HepG2 (cell line): ENCODE results near the gene TMEM134. TPM values are rescaled to one million over a fixed set of nuclear protein-coding genes. Genes with fewer than 3 reads are reported as not detected.

ENCODE experiments used
- ARID4A ChIP-seq: sonication (generic); formaldehyde crosslinking; IDR thresholded peaks from 2 replicates; pipeline ENCODE4 v1.5.0; 2020; ENCODE audit warnings: mild to moderate bottlenecking, missing genetic modification reagents, borderline replicate concordance
- ATF7-NPFF ChIP-seq: sonication (generic); formaldehyde crosslinking; IDR thresholded peaks from 2 replicates; pipeline ENCODE4 v1.8.1; 2023; ENCODE audit warnings: mild to moderate bottlenecking, low read depth, missing genetic modification reagents, moderate library complexity
- FOSL1 ChIP-seq: sonication (generic); formaldehyde crosslinking; IDR thresholded peaks from 2 replicates; pipeline ENCODE4 v1.9.0; 2021; ENCODE audit warnings: missing genetic modification reagents, borderline replicate concordance
- FOXC1 ChIP-seq: sonication (generic); formaldehyde crosslinking; IDR thresholded peaks from 2 replicates; pipeline ENCODE4 v1.8.0; 2022; ENCODE audit warnings: mild to moderate bottlenecking, missing genetic modification reagents, borderline replicate concordance
- GZF1 ChIP-seq: sonication (generic); formaldehyde crosslinking; IDR thresholded peaks from 2 replicates; pipeline ENCODE4 v1.5.1; 2020; ENCODE audit warnings: mild to moderate bottlenecking, missing genetic modification reagents
- HNF4A ChIP-seq: sonication (generic); formaldehyde crosslinking; IDR thresholded peaks from 2 replicates; pipeline ENCODE4 v1.4.0; 2020; ENCODE audit warnings: missing genetic modification reagents
- KAT2B ChIP-seq: fragments of 150-350 bp; IDR thresholded peaks from 2 replicates; pipeline ENCODE4 v1.6.1; 2014; ENCODE audit warnings: low read depth, low read length, borderline replicate concordance
- MTF1 ChIP-seq: sonication (generic); formaldehyde crosslinking; IDR thresholded peaks from 2 replicates; pipeline ENCODE4 v1.5.0; 2020; ENCODE audit warnings: missing genetic modification reagents
- NFIB ChIP-seq: sonication (generic); formaldehyde crosslinking; IDR thresholded peaks from 2 replicates; pipeline ENCODE4 v1.9.0; 2021; ENCODE audit warnings: missing genetic modification reagents, mild to moderate bottlenecking, borderline replicate concordance
- PAXIP1 ChIP-seq: sonication (generic); formaldehyde crosslinking; conservative IDR thresholded peaks from 2 replicates; pipeline ENCODE4 v1.4.0; 2020; ENCODE audit warnings: mild to moderate bottlenecking, missing genetic modification reagents, moderate library complexity
- RAD21 ChIP-seq: fragments of 450-650 bp; formaldehyde crosslinking; IDR thresholded peaks from 2 replicates; pipeline ENCODE4 v1.5.0; 2020; ENCODE audit warnings: mild to moderate bottlenecking
- RFXANK ChIP-seq: IDR thresholded peaks from 2 replicates; pipeline ENCODE4 v1.6.1; 2016
- SMC3 ChIP-seq: IDR thresholded peaks from 2 replicates; pipeline ENCODE4 v1.6.1; 2011; ENCODE audit warnings: low read length, improper control_type of control experiment
- ZNF207 ChIP-seq: fragments of 450-650 bp; IDR thresholded peaks from 2 replicates; pipeline ENCODE4 v1.6.1; 2016; ENCODE audit warnings: antibody characterized with exemption, borderline replicate concordance
- ZNF230 ChIP-seq: sonication (generic); formaldehyde crosslinking; IDR thresholded peaks from 2 replicates; pipeline ENCODE4 v1.4.0; 2020; ENCODE audit warnings: mild to moderate bottlenecking, missing genetic modification reagents
- ZNF343 ChIP-seq: sonication (generic); formaldehyde crosslinking; IDR thresholded peaks from 2 replicates; pipeline ENCODE4 v1.4.0; 2020; ENCODE audit warnings: mild to moderate bottlenecking, missing genetic modification reagents
- ZNF432 ChIP-seq: sonication (generic); formaldehyde crosslinking; IDR thresholded peaks from 2 replicates; pipeline ENCODE4 v1.5.0; 2020; ENCODE audit warnings: missing genetic modification reagents, mild to moderate bottlenecking, borderline replicate concordance
- ZNF501 ChIP-seq: sonication (generic); formaldehyde crosslinking; IDR thresholded peaks from 2 replicates; pipeline ENCODE4 v1.5.1; 2020; ENCODE audit warnings: mild to moderate bottlenecking, moderate library complexity, missing genetic modification reagents
- ZNF503 ChIP-seq: sonication (generic); formaldehyde crosslinking; IDR thresholded peaks from 2 replicates; pipeline ENCODE4 v1.4.0; 2020; ENCODE audit warnings: missing genetic modification reagents
- ZNF572 ChIP-seq: sonication (generic); formaldehyde crosslinking; IDR thresholded peaks from 2 replicates; pipeline ENCODE4 v1.5.1; 2020; ENCODE audit warnings: mild to moderate bottlenecking, missing genetic modification reagents
- ZSCAN25 ChIP-seq: sonication (generic); formaldehyde crosslinking; IDR thresholded peaks from 2 replicates; pipeline ENCODE4 v1.8.0; 2022; ENCODE audit warnings: mild to moderate bottlenecking, missing genetic modification reagents
- polyA plus RNA-seq, 8 experiments: library from polyadenylated mRNA; depleted of rRNA in 3 of 8; stranded (reverse) in 7 of 8; unstranded in 1 of 8; fragments of >200 nt; fragmentation: Illumina TruSeq in 4 of 8; extraction: Trizol in 4 of 8; gene quantifications; 2 replicates each; pipeline versions ENCODE4 v1.2.1 to v1.2.3, GENCODE V29; 2011 to 2016; ENCODE audit warnings: low read depth in 4 of 8, missing spikeins in 1 of 8, mixed read lengths in 1 of 8; ENCODE audit not compliant: insufficient read depth in 1 of 8
- total RNA-seq, 5 experiments: library from RNA; depleted of rRNA; stranded (reverse); fragments of >200 nt; fragmentation: Illumina TruSeq; extraction: Trizol; gene quantifications; 2 replicates each; pipeline ENCODE4 v1.2.3, GENCODE V29; 2016; ENCODE audit warnings: low read depth in 1 of 5

The TMEM134 gene
- total and polyA plus RNA-seq, 2 of the 13 experiments (the other 11 are each of a cell fraction or from before 2014, with no cell fraction given): 6.9 to 26.9 TPM

GRCh38 chr11:67508486-67509121 lies 39.6 kb upstream of the TMEM134 start (continued):
- TF ChIP-seq NFIB (CRISPR knock-in tag) (no peak), ZNF207 (no peak), ARID4A (peak; percentile 93; the same call in 1 of the 2 replicates), ZNF572 (CRISPR knock-in tag) (0 out of 2 replicates have a peak, but pooled peaks have one; percentile 81), RAD21 (CRISPR knock-in tag) (peak; percentile 55; the same call in 1 of the 2 replicates), ATF7-NPFF (CRISPR knock-in tag) (no peak; the same call in 1 of the 2 replicates), MTF1 (no peak), GZF1 (CRISPR knock-in tag) (0 out of 2 replicates have a peak, but pooled peaks have one; percentile 24), ZNF432 (CRISPR knock-in tag) (no peak), ZNF343 (CRISPR knock-in tag) (no peak), KAT2B (no peak), ZNF501 (no peak), RFXANK (CRISPR knock-in tag) (no peak), SMC3 (no peak), PAXIP1 (CRISPR knock-in tag) (no peak; the same call in 1 of the 2 replicates), FOSL1 (0 out of 2 replicates have a peak, but pooled peaks have one; percentile 11), HNF4A (CRISPR knock-in tag) (no peak), ZSCAN25 (CRISPR knock-in tag) (no peak), FOXC1 (peak; percentile 38; the same call in 1 of the 2 replicates), ZNF503 (no peak; the same call in 1 of the 2 replicates), ZNF230 (CRISPR knock-in tag) (peak; percentile 56; the same call in 1 of the 2 replicates)
